ENCODE results near the gene HMG20A.

GRCh38 chr15:77533578-77534430, 113.1 kb downstream of the HMG20A start:
- no peak for TF ChIP-seq CTCF (IDR thresholded peaks at IDR 0.05)
- no peak for TF ChIP-seq ZFX (IDR thresholded peaks at IDR 0.05; ENCODE audit: borderline replicate concordance)

Measured in 22Rv1 (cell line).